HG03175 (cell line): ENCODE results near the gene SYNJ1.

Experiments
- ATAC-seq: cut with Tn5 transposase; IDR thresholded peaks from one replicate; pipeline ENCODE4 v1.9.1; 2021; ENCODE audit warnings: mild to moderate bottlenecking, moderate library complexity; ENCODE audit not compliant: unreplicated experiment

The SYNJ1 gene

GRCh38 chr21:32585970-32586369, 141.8 kb downstream of the SYNJ1 start:
- no peak for ATAC-seq

- no peak for ATAC-seq
Observed at GRCh38 chr21:32585042-32585710, 142.6 kb downstream of the SYNJ1 start, which contains the start of gene TCP10L. TCP10L (minus strand) TSS chr21:32585523; CDS start chr21:32584304, 1,219 bp downstream.

- ATAC-seq, result no peak
Observed at GRCh38 chr21:32584472-32584871, 143.3 kb downstream of the SYNJ1 start.

- no peak for ATAC-seq
Observed at GRCh38 chr21:32581732-32582131, 146.1 kb downstream of the SYNJ1 start.

GRCh38 chr21:32580949-32581348, 146.9 kb downstream of the SYNJ1 start:
- no peak for ATAC-seq
